Measurements from ENCODE around the gene FSTL5.

Gene FSTL5

GRCh38 chr4:161444626-161445025 lies 719.2 kb downstream of the FSTL5 start:
- DNase-seq = no peak

- no peak for DNase-seq
Measured at GRCh38 chr4:161442921-161443320, 720.9 kb downstream of the FSTL5 start.

- no peak for DNase-seq
Measured at GRCh38 chr4:161438096-161438495, 725.7 kb downstream of the FSTL5 start.

GRCh38 chr4:161428180-161428965 lies 735.4 kb downstream of the FSTL5 start:
- DNase-seq = no peak

GRCh38 chr4:161419822-161420221 lies 744.0 kb downstream of the FSTL5 start:
- DNase-seq = no peak

GRCh38 chr4:161411901-161412300 lies 751.9 kb downstream of the FSTL5 start:
- no peak for DNase-seq

- no peak for DNase-seq
Measured at GRCh38 chr4:161404346-161405110, 759.3 kb downstream of the FSTL5 start.

GRCh38 chr4:161403781-161404180 lies 760.0 kb downstream of the FSTL5 start:
- no peak for DNase-seq

GRCh38 chr4:161393602-161394001 lies 770.2 kb downstream of the FSTL5 start:
- DNase-seq = no peak

GRCh38 chr4:161382655-161383054 lies 781.1 kb downstream of the FSTL5 start:
- no peak for DNase-seq

GRCh38 chr4:161376275-161376674 lies 787.5 kb downstream of the FSTL5 start:
- DNase-seq = no peak

- no peak for DNase-seq
Measured at GRCh38 chr4:161364681-161365080, 799.1 kb downstream of the FSTL5 start.

- DNase-seq = no peak
Measured at GRCh38 chr4:161360982-161361381, 802.8 kb downstream of the FSTL5 start.

- DNase-seq = no peak
Measured at GRCh38 chr4:161359491-161359890, 804.3 kb downstream of the FSTL5 start.

- no peak for DNase-seq
Measured at GRCh38 chr4:161356351-161356750, 807.4 kb downstream of the FSTL5 start.

GRCh38 chr4:161350946-161351345 lies 812.9 kb downstream of the FSTL5 start:
- no peak for DNase-seq

GRCh38 chr4:161345741-161346140 lies 818.1 kb downstream of the FSTL5 start:
- no peak for DNase-seq

- DNase-seq = no peak
Measured at GRCh38 chr4:161343569-161343950, 820.2 kb downstream of the FSTL5 start.

GRCh38 chr4:161342881-161343568 lies 820.8 kb downstream of the FSTL5 start:
- no peak for DNase-seq

- DNase-seq = no peak
Measured at GRCh38 chr4:161336621-161337020, 827.2 kb downstream of the FSTL5 start.

- no peak for DNase-seq
Measured at GRCh38 chr4:161336016-161336530, 827.7 kb downstream of the FSTL5 start.

All from right kidney (tissue), 1 donor.